T47D (cell line): Measurements from ENCODE around the gene DEGS1.
"Not testable (repeated sequence)": the region's sequence is repeated elsewhere in the genome, so short reads cannot be mapped to it uniquely, and the experiment has no call there.

ENCODE experiments used
- DNase-seq, 2 experiments: peaks; one replicate each; pipeline versions ENCODE4 v3.0.0 to v3.0.0-alpha.2; 2011 to 2012; ENCODE audit warnings: low read depth in 1 of 2, low spot score in 1 of 2
- JUND ChIP-seq: IDR thresholded peaks from 2 replicates; pipeline ENCODE4 v1.6.1; 2012; ENCODE audit warnings: low read depth
- in situ Hi-C: cut with HindIII; loops from 2 replicates; pipeline ENCODE4 v1.10.0; 2016; ENCODE audit warnings: low sequenced_read_pairs, low pct_unique_long_range_greater_than_20kb

Gene DEGS1

GRCh38 chr1:224185208-224185607 lies 2.2 kb downstream of the DEGS1 start:
- no peak for TF ChIP-seq JUND

GRCh38 chr1:224188286-224188685 lies 5.2 kb downstream of the DEGS1 start:
- in situ Hi-C loops, result no loop called here
- no peak for TF ChIP-seq JUND
- no peak for DNase-seq

More at GRCh38 chr1:224185208-224185607, 2.2 kb downstream of the DEGS1 start:
- DNase-seq, result no peak
- in situ Hi-C loops, result no loop called here

- in situ Hi-C loops, result no loop called here
- DNase-seq, result no peak
- TF ChIP-seq JUND, result no peak
Observed at GRCh38 chr1:224189561-224189960, 6.5 kb downstream of the DEGS1 start.

GRCh38 chr1:224192082-224192788 lies 9.2 kb downstream of the DEGS1 start:
- in situ Hi-C loops, result no loop called here
- TF ChIP-seq JUND, result no peak
- no peak for DNase-seq

GRCh38 chr1:224193319-224193966 lies 10.4 kb downstream of the DEGS1 start:
- TF ChIP-seq JUND, result no peak
- DNase-seq, result no peak
- in situ Hi-C loops, result no loop called here

GRCh38 chr1:224196813-224197600 lies 14.0 kb downstream of the DEGS1 start:
- no peak for TF ChIP-seq JUND
- in situ Hi-C loops, result no loop called here
- peak in 1 of 2 experiments; percentile 79 for DNase-seq

- in situ Hi-C loops, result no loop called here
- DNase-seq, result no peak
- no peak for TF ChIP-seq JUND
Observed at GRCh38 chr1:224198572-224198971, 15.5 kb downstream of the DEGS1 start.

GRCh38 chr1:224199679-224200078 lies 16.6 kb downstream of the DEGS1 start:
- peak in 1 of 2 experiments; percentile 85 for DNase-seq
- TF ChIP-seq JUND, result no peak
- in situ Hi-C loops, result no loop called here

GRCh38 chr1:224201383-224201782 lies 18.3 kb downstream of the DEGS1 start:
- peak in 1 of 2 experiments; percentile 41 for DNase-seq
- no peak for TF ChIP-seq JUND
- in situ Hi-C loops, result no loop called here

GRCh38 chr1:224201853-224202252 lies 18.8 kb downstream of the DEGS1 start:
- no peak for DNase-seq
- in situ Hi-C loops, result no loop called here
- TF ChIP-seq JUND, result no peak

- peak in 1 of 2 experiments; percentile 95 for DNase-seq
- in situ Hi-C loops, result no loop called here
- no peak; the same call in 1 of the 2 replicates for TF ChIP-seq JUND
Observed at GRCh38 chr1:224203243-224204016, 20.4 kb downstream of the DEGS1 start.

GRCh38 chr1:224205438-224205840 lies 22.4 kb downstream of the DEGS1 start:
- in situ Hi-C loops, result no loop called here
- no peak for TF ChIP-seq JUND
- peak in 1 of 2 experiments; percentile 91 for DNase-seq

- in situ Hi-C loops, DNase-seq: not testable (repeated sequence)
Observed at GRCh38 chr1:224205931-224206538, 23.0 kb downstream of the DEGS1 start.
